ENCODE results near the gene ZNF428.

GRCh38 chr19:43640424-43640757 lies 21.0 kb upstream of the ZNF428 start:
- TF ChIP-seq CTCF (conservative IDR thresholded peaks at IDR 0.05; ENCODE audit: low read depth, low read length) (no peak), EZH2 (IDR thresholded peaks at IDR 0.05; ENCODE audit: low read length, unreplicated experiment) (no peak), EZH2phosphoT487 (IDR thresholded peaks at IDR 0.05; ENCODE audit: borderline replicate concordance, low read length) (no peak)
